ENCODE data around the gene KDM7A. TPM values are rescaled to one million over a fixed set of nuclear protein-coding genes. Genes with fewer than 3 reads are reported as not detected.

The KDM7A gene
- total and polyA plus RNA-seq, 2 of the 8 experiments (the other 6 are each of a cell fraction or from before 2014, with no cell fraction given) = 2.2 to 12.5 TPM

DNA sequence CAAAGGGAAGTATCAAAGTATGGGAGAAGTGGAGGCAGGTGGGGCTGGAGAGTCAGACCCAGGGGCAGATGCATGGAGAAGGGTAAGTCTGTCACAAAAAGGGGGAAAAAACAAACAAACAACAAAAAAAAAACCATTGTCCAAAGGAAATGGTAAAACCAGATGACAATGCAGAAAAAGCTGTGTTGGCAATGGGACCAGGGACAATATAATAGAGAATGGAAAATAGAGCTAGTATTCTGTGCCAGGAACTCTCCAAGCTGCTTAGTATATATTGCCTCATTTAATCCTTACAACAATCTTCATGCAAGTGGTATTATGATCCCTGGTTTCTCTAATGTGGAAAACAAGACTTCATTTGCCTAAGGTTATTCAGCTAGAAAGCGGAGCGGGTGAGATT, 13.1 kb upstream of the KDM7A start (continued):
- TF ChIP-seq, protein P1, sequence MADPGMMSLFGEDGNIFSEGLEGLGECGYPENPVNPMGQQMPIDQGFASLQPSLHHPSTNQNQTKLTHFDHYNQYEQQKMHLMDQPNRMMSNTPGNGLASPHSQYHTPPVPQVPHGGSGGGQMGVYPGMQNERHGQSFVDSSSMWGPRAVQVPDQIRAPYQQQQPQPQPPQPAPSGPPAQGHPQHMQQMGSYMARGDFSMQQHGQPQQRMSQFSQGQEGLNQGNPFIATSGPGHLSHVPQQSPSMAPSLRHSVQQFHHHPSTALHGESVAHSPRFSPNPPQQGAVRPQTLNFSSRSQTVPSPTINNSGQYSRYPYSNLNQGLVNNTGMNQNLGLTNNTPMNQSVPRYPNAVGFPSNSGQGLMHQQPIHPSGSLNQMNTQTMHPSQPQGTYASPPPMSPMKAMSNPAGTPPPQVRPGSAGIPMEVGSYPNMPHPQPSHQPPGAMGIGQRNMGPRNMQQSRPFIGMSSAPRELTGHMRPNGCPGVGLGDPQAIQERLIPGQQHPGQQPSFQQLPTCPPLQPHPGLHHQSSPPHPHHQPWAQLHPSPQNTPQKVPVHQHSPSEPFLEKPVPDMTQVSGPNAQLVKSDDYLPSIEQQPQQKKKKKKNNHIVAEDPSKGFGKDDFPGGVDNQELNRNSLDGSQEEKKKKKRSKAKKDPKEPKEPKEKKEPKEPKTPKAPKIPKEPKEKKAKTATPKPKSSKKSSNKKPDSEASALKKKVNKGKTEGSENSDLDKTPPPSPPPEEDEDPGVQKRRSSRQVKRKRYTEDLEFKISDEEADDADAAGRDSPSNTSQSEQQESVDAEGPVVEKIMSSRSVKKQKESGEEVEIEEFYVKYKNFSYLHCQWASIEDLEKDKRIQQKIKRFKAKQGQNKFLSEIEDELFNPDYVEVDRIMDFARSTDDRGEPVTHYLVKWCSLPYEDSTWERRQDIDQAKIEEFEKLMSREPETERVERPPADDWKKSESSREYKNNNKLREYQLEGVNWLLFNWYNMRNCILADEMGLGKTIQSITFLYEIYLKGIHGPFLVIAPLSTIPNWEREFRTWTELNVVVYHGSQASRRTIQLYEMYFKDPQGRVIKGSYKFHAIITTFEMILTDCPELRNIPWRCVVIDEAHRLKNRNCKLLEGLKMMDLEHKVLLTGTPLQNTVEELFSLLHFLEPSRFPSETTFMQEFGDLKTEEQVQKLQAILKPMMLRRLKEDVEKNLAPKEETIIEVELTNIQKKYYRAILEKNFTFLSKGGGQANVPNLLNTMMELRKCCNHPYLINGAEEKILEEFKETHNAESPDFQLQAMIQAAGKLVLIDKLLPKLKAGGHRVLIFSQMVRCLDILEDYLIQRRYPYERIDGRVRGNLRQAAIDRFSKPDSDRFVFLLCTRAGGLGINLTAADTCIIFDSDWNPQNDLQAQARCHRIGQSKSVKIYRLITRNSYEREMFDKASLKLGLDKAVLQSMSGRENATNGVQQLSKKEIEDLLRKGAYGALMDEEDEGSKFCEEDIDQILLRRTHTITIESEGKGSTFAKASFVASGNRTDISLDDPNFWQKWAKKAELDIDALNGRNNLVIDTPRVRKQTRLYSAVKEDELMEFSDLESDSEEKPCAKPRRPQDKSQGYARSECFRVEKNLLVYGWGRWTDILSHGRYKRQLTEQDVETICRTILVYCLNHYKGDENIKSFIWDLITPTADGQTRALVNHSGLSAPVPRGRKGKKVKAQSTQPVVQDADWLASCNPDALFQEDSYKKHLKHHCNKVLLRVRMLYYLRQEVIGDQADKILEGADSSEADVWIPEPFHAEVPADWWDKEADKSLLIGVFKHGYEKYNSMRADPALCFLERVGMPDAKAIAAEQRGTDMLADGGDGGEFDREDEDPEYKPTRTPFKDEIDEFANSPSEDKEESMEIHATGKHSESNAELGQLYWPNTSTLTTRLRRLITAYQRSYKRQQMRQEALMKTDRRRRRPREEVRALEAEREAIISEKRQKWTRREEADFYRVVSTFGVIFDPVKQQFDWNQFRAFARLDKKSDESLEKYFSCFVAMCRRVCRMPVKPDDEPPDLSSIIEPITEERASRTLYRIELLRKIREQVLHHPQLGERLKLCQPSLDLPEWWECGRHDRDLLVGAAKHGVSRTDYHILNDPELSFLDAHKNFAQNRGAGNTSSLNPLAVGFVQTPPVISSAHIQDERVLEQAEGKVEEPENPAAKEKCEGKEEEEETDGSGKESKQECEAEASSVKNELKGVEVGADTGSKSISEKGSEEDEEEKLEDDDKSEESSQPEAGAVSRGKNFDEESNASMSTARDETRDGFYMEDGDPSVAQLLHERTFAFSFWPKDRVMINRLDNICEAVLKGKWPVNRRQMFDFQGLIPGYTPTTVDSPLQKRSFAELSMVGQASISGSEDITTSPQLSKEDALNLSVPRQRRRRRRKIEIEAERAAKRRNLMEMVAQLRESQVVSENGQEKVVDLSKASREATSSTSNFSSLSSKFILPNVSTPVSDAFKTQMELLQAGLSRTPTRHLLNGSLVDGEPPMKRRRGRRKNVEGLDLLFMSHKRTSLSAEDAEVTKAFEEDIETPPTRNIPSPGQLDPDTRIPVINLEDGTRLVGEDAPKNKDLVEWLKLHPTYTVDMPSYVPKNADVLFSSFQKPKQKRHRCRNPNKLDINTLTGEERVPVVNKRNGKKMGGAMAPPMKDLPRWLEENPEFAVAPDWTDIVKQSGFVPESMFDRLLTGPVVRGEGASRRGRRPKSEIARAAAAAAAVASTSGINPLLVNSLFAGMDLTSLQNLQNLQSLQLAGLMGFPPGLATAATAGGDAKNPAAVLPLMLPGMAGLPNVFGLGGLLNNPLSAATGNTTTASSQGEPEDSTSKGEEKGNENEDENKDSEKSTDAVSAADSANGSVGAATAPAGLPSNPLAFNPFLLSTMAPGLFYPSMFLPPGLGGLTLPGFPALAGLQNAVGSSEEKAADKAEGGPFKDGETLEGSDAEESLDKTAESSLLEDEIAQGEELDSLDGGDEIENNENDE (IDR thresholded peaks at IDR 0.05; ENCODE audit: insufficient replicate concordance, low read length) = no peak
- TF ChIP-seq RAD21 (IDR thresholded peaks at IDR 0.05 in 1 of 2, conservative IDR thresholded peaks at IDR 0.05 in 1 of 2; ENCODE audit: low read depth in 2 of 2, low read length in 2 of 2) (no peak), SIX5 (IDR thresholded peaks at IDR 0.05; ENCODE audit: low read depth, low read length) (no peak), EP300 (IDR thresholded peaks at IDR 0.05; ENCODE audit: borderline replicate concordance in 1 of 2, low read depth in 2 of 2, low read length in 2 of 2) (no peak), PHF8 (conservative IDR thresholded peaks at IDR 0.05; ENCODE audit: low read depth, low read length) (no peak), JUN (IDR thresholded peaks at IDR 0.05; ENCODE audit: low read depth, low read length) (no peak)
